Skin epidermis (tissue), 12 donors: ENCODE data around the gene EIF3I.
A peak's percentile ranks its signal among the peaks of the same experiment; 100 is the strongest.
"Not testable (repeated sequence)": the region's sequence is repeated elsewhere in the genome, so short reads cannot be mapped to it uniquely, and the experiment has no call there.

Experiments used
- H3K27ac ChIP-seq, 21 experiments: fragments of 200-600 bp; sonication (generic) in 11 of 21; one replicate each; pipeline ENCODE4 v1.5.0; 2020; ENCODE audit warnings: mild to moderate bottlenecking in 3 of 21, inconsistent platforms in 2 of 21, moderate library complexity in 2 of 21
- H3K4me3 ChIP-seq, 7 experiments: fragments of 200-600 bp; sonication (generic) in 2 of 7; one replicate each; pipeline ENCODE4 v1.5.0; 2020; ENCODE audit warnings: inconsistent platforms in 2 of 7, mild to moderate bottlenecking in 2 of 7, moderate library complexity in 1 of 7

EIF3I gene

GRCh38 chr1:32250893-32251716 lies 28.9 kb downstream of the EIF3I start, which contains the start of gene LCK:
LCK (plus strand) TSS chr1:32251265; CDS start chr1:32274330, 23,065 bp downstream.
- Histone ChIP-seq H3K4me3 (peak within 1 kb of the TSS; percentile 21 to 37 (median 29)), H3K27ac (peak within 1 kb of the TSS; percentile 47 to 98 (median 77))

- H3K27ac ChIP-seq = peak overlapping the region in 6 of 21 experiments; percentile 0 to 98 (median 94)
- peak overlapping the region in 2 of 7 experiments; percentile 3 to 36 for H3K4me3 ChIP-seq
Measured at GRCh38 chr1:32255072-32256071, 33.2 kb downstream of the EIF3I start.

- H3K27ac ChIP-seq = peak overlapping the region in 5 of 21 experiments; percentile 10 to 98 (median 20)
- H3K4me3 ChIP-seq = peak overlapping the region in 1 of 7 experiments; percentile 1
Measured at GRCh38 chr1:32256473-32257226, 34.4 kb downstream of the EIF3I start.

GRCh38 chr1:32257227-32257508 lies 35.0 kb downstream of the EIF3I start:
- Histone ChIP-seq H3K4me3 (no peak overlapping the region), H3K27ac (peak overlapping the region in 2 of 21 experiments; percentile 20 to 98)

GRCh38 chr1:32263236-32263593 lies 41.0 kb downstream of the EIF3I start:
- peak overlapping the region in 1 of 21 experiments; percentile 31 for H3K27ac ChIP-seq
- not testable (repeated sequence) for H3K4me3 ChIP-seq

- H3K27ac ChIP-seq = peak overlapping the region in 2 of 21 experiments; percentile 26 to 31
- H3K4me3 ChIP-seq = no peak overlapping the region
Measured at GRCh38 chr1:32263744-32264143, 41.5 kb downstream of the EIF3I start.

GRCh38 chr1:32265846-32266245 lies 43.6 kb downstream of the EIF3I start:
- Histone ChIP-seq H3K27ac (peak overlapping the region in 1 of 21 experiments; percentile 23), H3K4me3 (no peak overlapping the region)

GRCh38 chr1:32266921-32267591 lies 44.8 kb downstream of the EIF3I start:
- Histone ChIP-seq H3K4me3 (no peak overlapping the region), H3K27ac (peak overlapping the region in 2 of 21 experiments; percentile 12 to 23)

GRCh38 chr1:32269744-32270143 lies 47.5 kb downstream of the EIF3I start:
- H3K27ac ChIP-seq = no peak overlapping the region

GRCh38 chr1:32272557-32273390 lies 50.6 kb downstream of the EIF3I start:
- Histone ChIP-seq H3K4me3 (no peak overlapping the region), H3K27ac (peak overlapping the region in 5 of 21 experiments; percentile 22 to 72 (median 29))

More at GRCh38 chr1:32269744-32270143, 47.5 kb downstream of the EIF3I start:
- no peak overlapping the region for H3K4me3 ChIP-seq

- H3K27ac ChIP-seq = peak overlapping the region in 6 of 21 experiments; percentile 8 to 72 (median 38)
Measured at GRCh38 chr1:32273391-32274208, 51.4 kb downstream of the EIF3I start.

GRCh38 chr1:32274646-32275340 lies 52.6 kb downstream of the EIF3I start:
- H3K27ac ChIP-seq = peak overlapping the region in 2 of 21 experiments; percentile 8 to 72
- no peak overlapping the region for H3K4me3 ChIP-seq

More at GRCh38 chr1:32273391-32274208, 51.4 kb downstream of the EIF3I start:
- no peak overlapping the region for H3K4me3 ChIP-seq

- no peak overlapping the region for H3K27ac ChIP-seq
- H3K4me3 ChIP-seq = peak overlapping the region in 2 of 7 experiments; percentile 5 to 11
Measured at GRCh38 chr1:32275424-32275823, 53.2 kb downstream of the EIF3I start.

GRCh38 chr1:32276032-32276782 lies 54.0 kb downstream of the EIF3I start:
- no peak overlapping the region for H3K27ac ChIP-seq
- H3K4me3 ChIP-seq = no peak overlapping the region
